HL-60 (cell line): ENCODE data around the gene RPRD1B.

ENCODE experiments used
- DNase-seq, 2 experiments: peaks; one replicate each; pipeline ENCODE4 v3.0.0-alpha.2; 2010 to 2020; ENCODE audit warnings: low read depth in 1 of 2, low spot score in 1 of 2
- H3K27ac ChIP-seq: fragments of 250-450 bp; sonication (Bioruptor Pico); replicated peaks from 2 replicates; pipeline ENCODE4 v1.5.1; 2020; ENCODE audit warnings: mild to moderate bottlenecking, moderate library complexity
- H3K27me3 ChIP-seq: fragments of 250-450 bp; sonication (Bioruptor Pico); 2 replicates; pipeline ENCODE4 v1.5.1; 2021; ENCODE audit warnings: mild to moderate bottlenecking, moderate library complexity; ENCODE audit not compliant: insufficient read depth, poor library complexity, severe bottlenecking
- H3K4me3 ChIP-seq: replicated peaks from 2 replicates; pipeline ENCODE4 v1.5.1; 2011; ENCODE audit warnings: mild to moderate bottlenecking, control low read depth, low read length; ENCODE audit not compliant: insufficient read depth
- CTCF ChIP-seq: IDR thresholded peaks from one replicate; pipeline ENCODE4 v1.5.1; 2011; ENCODE audit warnings: low read length, control low read depth, inconsistent platforms; ENCODE audit not compliant: insufficient read depth
- GABPA ChIP-seq: IDR thresholded peaks from 2 replicates; pipeline ENCODE4 v1.6.1; 2012; ENCODE audit warnings: low read depth
- POLR2AphosphoS5 ChIP-seq: IDR thresholded peaks from 2 replicates; pipeline ENCODE4 v1.6.1; 2012; ENCODE audit warnings: low read depth
- REST ChIP-seq: IDR thresholded peaks from 2 replicates; pipeline ENCODE4 v1.6.1; 2012; ENCODE audit warnings: low read depth; ENCODE audit not compliant: insufficient replicate concordance
- SPI1 ChIP-seq: IDR thresholded peaks from 2 replicates; pipeline ENCODE4 v1.6.1; 2012; ENCODE audit warnings: low read depth, mild to moderate bottlenecking, borderline replicate concordance

The RPRD1B gene

DNA sequence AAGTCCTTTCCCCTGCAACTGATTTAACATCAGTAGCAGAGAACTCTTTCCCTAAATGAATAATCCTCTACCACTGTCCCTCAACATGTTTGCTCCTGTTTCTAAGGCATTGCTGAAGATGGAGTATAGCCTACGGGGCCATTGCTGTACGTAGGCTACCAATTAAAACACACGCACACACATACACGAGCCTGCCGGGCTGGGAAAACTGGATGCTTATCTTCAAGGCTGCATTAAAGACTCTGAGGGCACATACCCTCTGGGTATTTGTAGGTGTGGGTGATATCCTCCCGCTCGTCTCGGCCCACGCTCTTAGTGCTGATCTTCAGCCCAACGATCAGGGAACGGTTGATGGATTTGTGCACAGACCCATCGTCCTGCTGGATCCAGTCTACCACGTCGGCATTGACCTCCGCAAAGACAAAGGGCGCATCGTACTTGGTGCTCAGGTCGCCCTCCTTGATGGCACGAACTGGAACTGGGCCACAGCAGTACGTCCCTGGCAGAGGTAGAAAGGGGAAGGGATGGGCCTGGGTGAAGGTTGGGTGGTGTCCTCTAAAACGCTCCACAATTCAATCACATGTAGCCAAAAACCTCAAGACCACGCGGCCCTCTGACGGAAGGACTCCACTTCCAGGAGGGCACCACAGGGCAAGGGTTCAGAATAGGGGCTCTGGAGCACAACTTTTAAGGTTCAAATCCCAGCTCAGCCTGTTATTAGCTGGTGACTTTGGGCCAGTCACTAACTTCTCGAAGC, 105.8 kb downstream of the RPRD1B start:
- H3K27ac ChIP-seq = no peak overlapping the region
- no peak overlapping the region for H3K4me3 ChIP-seq
- TF ChIP-seq CTCF = no peak
- no peak for TF ChIP-seq REST
- no peak for TF ChIP-seq GABPA
- no peak for TF ChIP-seq SPI1
- no peak for TF ChIP-seq POLR2AphosphoS5
- no peak for DNase-seq
- H3K27me3 ChIP-seq = no peaks in the 10 kb centered on the region

GRCh38 chr20:38139977-38140753, 106.6 kb downstream of the RPRD1B start:
- Histone ChIP-seq H3K4me3 (no peak overlapping the region), H3K27ac (no peak overlapping the region), H3K27me3 (no peaks in the 10 kb centered on the region)
- DNase-seq = no peak
- TF ChIP-seq SPI1 (no peak), REST (no peak), POLR2AphosphoS5 (no peak), CTCF (no peak), GABPA (no peak)

DNA sequence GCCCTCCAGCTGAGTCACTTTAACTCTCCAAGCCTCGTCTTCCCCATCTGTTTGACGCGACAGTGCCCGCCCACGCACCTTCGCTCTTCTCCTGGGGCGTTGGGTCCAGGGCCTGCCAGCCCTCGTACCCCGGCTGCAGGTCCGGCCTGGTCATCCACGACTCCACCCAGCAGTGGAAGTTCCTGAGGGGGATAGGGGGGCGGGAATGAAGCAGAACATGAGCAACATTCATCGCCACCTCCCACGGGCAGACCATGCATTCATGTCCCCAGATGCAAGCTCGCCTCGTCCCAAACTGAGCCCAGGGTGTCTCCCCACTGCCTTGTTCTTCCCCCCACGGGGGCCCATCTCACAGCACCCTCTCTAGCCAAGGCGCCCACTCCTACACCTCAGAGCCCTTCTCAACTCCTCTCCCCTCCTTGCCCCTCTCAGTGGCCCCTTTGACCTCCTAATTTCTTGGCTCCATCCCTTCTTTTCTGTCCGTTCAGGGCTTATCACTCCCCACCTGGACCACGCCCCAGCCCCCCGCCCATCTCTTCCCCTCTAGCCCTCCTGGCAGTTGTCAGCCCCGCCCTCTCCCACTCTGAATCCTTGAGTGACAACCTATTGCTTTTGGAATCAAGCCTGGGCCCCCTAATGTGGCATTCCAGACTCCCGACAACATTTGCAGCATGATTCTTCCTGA, 107.8 kb downstream of the RPRD1B start:
- TF ChIP-seq GABPA (no peak), SPI1 (no peak), POLR2AphosphoS5 (no peak), CTCF (no peak), REST (no peak)
- H3K27ac ChIP-seq = no peak overlapping the region
- DNase-seq = no peak
- no peak overlapping the region for H3K4me3 ChIP-seq
- H3K27me3 ChIP-seq = no peaks in the 10 kb centered on the region
